ENCODE data around the gene SUV39H2.

Gene SUV39H2, protein sequence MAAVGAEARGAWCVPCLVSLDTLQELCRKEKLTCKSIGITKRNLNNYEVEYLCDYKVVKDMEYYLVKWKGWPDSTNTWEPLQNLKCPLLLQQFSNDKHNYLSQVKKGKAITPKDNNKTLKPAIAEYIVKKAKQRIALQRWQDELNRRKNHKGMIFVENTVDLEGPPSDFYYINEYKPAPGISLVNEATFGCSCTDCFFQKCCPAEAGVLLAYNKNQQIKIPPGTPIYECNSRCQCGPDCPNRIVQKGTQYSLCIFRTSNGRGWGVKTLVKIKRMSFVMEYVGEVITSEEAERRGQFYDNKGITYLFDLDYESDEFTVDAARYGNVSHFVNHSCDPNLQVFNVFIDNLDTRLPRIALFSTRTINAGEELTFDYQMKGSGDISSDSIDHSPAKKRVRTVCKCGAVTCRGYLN

DNA sequence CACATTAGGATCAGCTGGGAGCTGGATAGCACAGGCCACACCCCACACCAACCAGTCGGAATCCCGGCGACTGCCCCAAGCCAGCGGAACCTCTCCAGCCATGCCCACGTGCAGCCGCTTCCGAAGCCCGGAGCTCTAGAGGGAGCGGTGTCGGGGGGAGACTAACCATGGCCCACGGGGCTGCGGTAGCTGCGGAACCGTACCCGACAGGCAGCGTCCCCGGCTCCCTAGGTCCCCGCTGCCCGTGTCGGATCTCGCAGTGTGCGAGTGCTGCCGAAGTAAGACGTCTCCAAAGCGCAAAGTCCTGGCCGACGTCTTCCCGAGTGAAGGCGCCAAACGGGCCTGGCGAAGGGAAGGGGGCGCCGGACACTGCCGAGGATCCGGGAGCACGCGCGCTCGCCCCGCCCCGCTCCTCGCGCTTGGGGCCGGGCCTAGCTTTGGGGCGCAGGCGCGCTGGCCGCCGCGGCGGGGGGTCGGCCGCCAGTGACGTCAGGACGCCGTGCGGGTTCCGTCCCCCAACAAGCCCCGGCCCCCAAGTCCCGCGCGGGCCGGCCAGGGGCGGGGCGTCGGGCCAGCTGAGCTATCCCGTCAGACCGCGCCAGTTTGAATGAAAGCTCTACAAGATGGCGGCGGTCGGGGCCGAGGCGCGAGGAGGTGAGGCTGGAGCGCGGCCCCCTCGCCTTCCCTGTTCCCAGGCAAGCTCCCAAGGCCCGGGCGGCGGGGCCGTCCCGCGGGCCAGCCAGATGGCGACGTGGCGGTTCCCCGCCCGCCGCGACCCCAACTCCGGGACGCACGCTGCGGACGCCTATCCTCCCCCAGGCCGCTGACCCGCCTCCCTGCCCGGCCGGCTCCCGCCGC lies at the start of gene SUV39H2:
TSS of gene SUV39H2 (plus strand) at position 601 of the 858 bp plus-strand sequence. CDS start at position 624, 23 bp downstream.
- Histone ChIP-seq H3K4me2 (ENCODE audit: low read length) (peak within 1 kb of the TSS; percentile 92), H2AFZ (ENCODE audit: low read depth, low read length) (peak within 1 kb of the TSS; percentile 86), H3K9ac (ENCODE audit: low read length) (peak within 1 kb of the TSS; percentile 90), H3K9me3 (ENCODE audit: insufficient read depth, low read length) (no peaks in the 10 kb centered on the region), H3K4me1 (ENCODE audit: low read length) (peaks cover 30% of the 10 kb centered on the region), H3K4me3 (ENCODE audit: low read length) (peak within 1 kb of the TSS; percentile 99), H4K20me1 (ENCODE audit: insufficient read depth, low read length) (0 out of 2 replicates have a peak, but pooled peaks cover 3% of the 10 kb centered on the region), H3K27me3 (ENCODE audit: low read depth, low read length) (no peaks in the 10 kb centered on the region), H3K27ac (ENCODE audit: low read length) (peak within 1 kb of the TSS; percentile 48; the same call in 1 of the 2 replicates), H3K36me3 (replicated peaks; ENCODE audit: low read depth, low read length) (peaks cover 9% of the 10 kb centered on the region), H3K79me2 (ENCODE audit: low read length) (peaks cover 64% of the 10 kb centered on the region)
- TF ChIP-seq, protein P1, sequence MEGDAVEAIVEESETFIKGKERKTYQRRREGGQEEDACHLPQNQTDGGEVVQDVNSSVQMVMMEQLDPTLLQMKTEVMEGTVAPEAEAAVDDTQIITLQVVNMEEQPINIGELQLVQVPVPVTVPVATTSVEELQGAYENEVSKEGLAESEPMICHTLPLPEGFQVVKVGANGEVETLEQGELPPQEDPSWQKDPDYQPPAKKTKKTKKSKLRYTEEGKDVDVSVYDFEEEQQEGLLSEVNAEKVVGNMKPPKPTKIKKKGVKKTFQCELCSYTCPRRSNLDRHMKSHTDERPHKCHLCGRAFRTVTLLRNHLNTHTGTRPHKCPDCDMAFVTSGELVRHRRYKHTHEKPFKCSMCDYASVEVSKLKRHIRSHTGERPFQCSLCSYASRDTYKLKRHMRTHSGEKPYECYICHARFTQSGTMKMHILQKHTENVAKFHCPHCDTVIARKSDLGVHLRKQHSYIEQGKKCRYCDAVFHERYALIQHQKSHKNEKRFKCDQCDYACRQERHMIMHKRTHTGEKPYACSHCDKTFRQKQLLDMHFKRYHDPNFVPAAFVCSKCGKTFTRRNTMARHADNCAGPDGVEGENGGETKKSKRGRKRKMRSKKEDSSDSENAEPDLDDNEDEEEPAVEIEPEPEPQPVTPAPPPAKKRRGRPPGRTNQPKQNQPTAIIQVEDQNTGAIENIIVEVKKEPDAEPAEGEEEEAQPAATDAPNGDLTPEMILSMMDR (IDR thresholded peaks at IDR 0.05; ENCODE audit: low read depth, low read length): no peak
- TF ChIP-seq EZH2phosphoT487 (IDR thresholded peaks at IDR 0.05; ENCODE audit: low read depth): no peak

DNA sequence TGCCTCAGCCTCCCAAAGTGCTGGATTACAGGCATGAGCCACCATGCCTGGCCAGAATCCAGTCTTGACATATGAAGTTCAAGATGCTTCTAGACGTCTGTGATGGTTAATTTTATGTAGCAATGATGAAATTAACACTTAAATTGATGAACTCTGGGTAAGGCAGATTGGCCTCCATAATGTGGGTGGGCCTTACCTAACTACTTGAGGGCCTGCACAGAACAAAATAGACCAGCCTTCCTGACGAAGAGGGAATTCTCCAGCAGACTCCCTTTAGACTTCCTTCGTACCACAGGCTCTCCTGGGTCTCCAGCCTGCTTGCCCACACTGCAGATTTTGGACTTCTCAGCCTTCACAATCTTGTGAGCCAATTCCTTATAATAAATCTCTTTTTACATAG lies 45.6 kb upstream of the SUV39H2 start:
- no peaks in the 10 kb centered on the region for H4K20me1 ChIP-seq (ENCODE audit: insufficient read depth, low read length)

DNA sequence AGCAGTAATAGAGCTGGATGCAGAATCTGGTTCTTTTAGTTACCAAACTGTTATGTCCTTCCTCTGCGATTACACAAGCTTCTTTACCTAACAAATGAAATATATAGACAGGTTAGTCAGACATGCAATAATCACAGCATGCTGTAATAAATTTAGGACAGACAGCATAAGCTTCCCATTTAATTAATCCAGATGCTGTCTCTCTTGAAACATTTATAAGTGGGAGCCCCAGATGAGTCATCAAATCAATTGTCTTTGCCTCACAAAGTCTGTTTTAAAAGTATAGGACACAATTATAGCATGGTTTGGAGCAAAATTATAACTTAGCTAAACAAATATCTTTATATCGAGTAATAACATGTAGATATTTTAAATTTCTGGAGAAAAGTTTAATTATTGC lies 42.5 kb upstream of the SUV39H2 start:
- Histone ChIP-seq H4K20me1 (ENCODE audit: insufficient read depth, low read length) (0 out of 2 replicates have a peak, but pooled peaks cover 4% of the 10 kb centered on the region), H3K27ac (ENCODE audit: low read length) (no peak overlapping the region), H3K36me3 (replicated peaks; ENCODE audit: low read depth, low read length) (peaks cover 7% of the 10 kb centered on the region), H3K79me2 (ENCODE audit: low read length) (peaks cover 27% of the 10 kb centered on the region), H3K4me2 (ENCODE audit: low read length) (no peak overlapping the region), H3K9ac (ENCODE audit: low read length) (no peak overlapping the region), H3K4me1 (ENCODE audit: low read length) (peaks cover 9% of the 10 kb centered on the region), H2AFZ (ENCODE audit: low read depth, low read length) (no peak overlapping the region), H3K9me3 (ENCODE audit: insufficient read depth, low read length) (no peaks in the 10 kb centered on the region), H3K27me3 (ENCODE audit: low read depth, low read length) (no peaks in the 10 kb centered on the region), H3K4me3 (ENCODE audit: low read length) (no peak overlapping the region)
- TF ChIP-seq, protein P1 (IDR thresholded peaks at IDR 0.05; ENCODE audit: low read depth, low read length): no peak
- no peak for TF ChIP-seq EZH2phosphoT487 (IDR thresholded peaks at IDR 0.05; ENCODE audit: low read depth)

More for the DNA sequence above, 45.6 kb upstream of the SUV39H2 start:
- no peak overlapping the region for H3K27ac ChIP-seq (ENCODE audit: low read length)
- no peaks in the 10 kb centered on the region for H3K36me3 ChIP-seq (replicated peaks; ENCODE audit: low read depth, low read length)
- peaks cover under 1% of the 10 kb centered on the region for H3K79me2 ChIP-seq (ENCODE audit: low read length)
- no peaks in the 10 kb centered on the region for H3K9me3 ChIP-seq (ENCODE audit: insufficient read depth, low read length)
- H3K27me3 ChIP-seq (ENCODE audit: low read depth, low read length): no peaks in the 10 kb centered on the region
- peaks cover 16% of the 10 kb centered on the region for H3K4me1 ChIP-seq (ENCODE audit: low read length)
- no peak for TF ChIP-seq EZH2phosphoT487 (IDR thresholded peaks at IDR 0.05; ENCODE audit: low read depth)
- TF ChIP-seq, protein P1 (IDR thresholded peaks at IDR 0.05; ENCODE audit: low read depth, low read length): no peak
- H3K4me2 ChIP-seq (ENCODE audit: low read length): no peak overlapping the region
- H3K4me3 ChIP-seq (ENCODE audit: low read length): no peak overlapping the region
- no peak overlapping the region for H3K9ac ChIP-seq (ENCODE audit: low read length)
- H2AFZ ChIP-seq (ENCODE audit: low read depth, low read length): no peak overlapping the region
